HPDE6-E6E7 (cell line): Measurements from ENCODE around the gene GALK1.
"Not testable (repeated sequence)": the region's sequence is repeated elsewhere in the genome, so short reads cannot be mapped to it uniquely, and the experiment has no call there.

ENCODE experiments used
- DNase-seq: peaks from one replicate; pipeline ENCODE4 v3.0.0; 2011; ENCODE audit warnings: missing footprints; ENCODE audit errors: extremely low spot score

Gene GALK1

DNA sequence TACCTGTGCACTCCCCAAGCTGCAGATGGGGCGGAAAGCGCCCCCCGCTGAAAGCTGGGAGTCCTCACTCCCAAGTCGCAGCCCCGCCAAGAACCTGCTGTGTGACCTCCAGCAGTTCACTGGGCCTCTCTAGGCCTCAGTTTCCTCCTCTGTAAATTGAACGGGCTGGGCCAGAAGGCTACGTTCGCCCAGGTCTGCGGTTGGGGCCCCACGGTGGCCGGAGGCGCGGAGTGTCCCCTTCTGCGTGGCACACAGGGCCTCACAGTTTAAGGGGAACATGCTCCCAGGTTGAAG, 628 bp downstream of the GALK1 start:
- DNase-seq: no peak

DNA sequence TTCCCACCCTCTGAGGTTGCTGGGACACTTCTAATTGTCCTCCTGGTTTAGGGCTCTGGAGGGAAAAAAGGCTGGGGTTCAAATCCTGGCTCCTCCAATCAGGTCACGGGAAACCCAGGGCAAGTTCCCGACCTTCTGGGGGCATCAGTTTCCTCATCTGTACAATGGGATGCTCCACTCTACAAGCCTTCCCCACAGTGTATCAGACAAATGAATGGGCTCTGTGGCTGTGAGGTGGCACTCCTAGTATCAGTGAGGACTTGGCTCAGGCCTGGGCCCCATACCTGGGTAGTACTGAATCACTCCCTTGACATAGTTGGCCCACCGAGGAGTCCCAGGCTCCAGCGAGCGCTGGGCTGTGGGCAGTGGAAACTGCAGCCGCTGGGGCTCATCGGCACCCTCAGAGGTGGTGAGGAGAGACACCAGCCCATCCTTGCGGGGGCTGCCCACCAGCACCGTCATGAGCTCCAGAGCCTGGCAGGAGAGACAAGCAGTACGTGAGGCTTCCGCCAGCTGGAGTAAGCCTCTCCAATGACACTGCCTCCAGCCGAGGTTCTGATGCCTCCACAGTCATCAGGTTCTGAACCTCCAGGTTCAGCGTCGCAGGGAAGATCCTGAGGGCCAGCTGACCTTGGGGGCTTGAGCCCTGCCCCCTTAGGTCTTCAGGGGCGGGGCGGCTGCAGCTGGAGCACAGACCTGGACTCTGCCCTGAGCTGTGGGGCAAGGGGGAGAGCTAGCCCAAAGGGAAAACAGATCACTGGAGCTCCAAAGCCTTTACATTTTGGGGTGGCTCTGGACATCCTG, 1.2 kb downstream of the GALK1 start:
- DNase-seq: no peak

DNA sequence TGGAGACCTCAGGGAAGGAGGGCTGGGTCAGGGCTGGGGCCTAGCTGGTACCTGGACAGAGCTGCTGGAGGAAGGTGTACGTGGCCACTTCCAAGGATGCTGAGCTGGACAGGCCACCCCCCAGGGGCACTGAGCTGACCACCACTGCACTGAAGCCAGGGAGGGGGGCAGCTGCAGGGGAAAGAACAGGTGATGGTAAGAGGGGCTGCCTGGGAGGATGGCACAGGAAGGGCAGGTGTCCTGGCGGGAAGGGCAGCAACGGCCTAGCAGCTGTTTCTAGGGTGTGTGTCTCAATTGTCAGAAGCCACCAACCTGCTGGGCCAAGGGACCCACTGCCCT, 1.8 kb downstream of the GALK1 start:
- DNase-seq: no peak

DNA sequence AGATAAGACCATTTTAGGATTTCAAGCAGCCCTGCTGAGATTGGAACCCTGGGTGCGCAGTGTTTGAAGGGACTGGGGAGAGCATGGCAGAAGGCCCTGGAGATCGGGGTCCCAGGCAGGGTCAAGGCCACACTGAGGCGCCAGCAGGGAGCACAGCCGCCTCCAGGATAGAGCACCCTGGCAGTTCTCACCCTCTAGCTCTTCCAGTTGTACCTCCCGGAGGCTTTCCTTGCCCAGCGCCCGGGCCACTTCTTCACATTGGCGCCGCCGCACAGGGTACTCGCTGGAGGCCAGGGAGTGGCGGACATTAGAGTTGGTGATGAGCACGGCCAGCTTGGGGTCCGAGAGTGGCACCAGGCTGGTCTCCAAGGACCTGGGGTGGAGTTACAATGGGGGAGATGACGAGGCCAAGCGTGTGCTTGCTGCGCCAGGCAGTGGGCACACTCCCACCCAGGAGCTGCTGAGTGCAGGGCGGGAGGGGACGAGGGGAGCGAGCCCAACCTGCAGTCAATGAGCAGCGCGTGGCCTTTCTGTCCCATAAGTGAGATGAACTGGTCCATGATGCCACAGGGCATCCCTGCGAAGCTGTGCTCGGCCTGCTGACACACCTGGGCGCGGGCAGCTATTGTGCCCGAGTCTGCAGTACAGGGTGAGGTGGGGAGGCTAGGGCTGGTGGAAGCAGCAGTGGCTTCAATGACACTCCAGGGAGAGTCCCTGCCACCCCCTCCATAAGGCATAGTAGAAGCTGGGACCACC, 2.3 kb downstream of the GALK1 start:
- DNase-seq: no peak

DNA sequence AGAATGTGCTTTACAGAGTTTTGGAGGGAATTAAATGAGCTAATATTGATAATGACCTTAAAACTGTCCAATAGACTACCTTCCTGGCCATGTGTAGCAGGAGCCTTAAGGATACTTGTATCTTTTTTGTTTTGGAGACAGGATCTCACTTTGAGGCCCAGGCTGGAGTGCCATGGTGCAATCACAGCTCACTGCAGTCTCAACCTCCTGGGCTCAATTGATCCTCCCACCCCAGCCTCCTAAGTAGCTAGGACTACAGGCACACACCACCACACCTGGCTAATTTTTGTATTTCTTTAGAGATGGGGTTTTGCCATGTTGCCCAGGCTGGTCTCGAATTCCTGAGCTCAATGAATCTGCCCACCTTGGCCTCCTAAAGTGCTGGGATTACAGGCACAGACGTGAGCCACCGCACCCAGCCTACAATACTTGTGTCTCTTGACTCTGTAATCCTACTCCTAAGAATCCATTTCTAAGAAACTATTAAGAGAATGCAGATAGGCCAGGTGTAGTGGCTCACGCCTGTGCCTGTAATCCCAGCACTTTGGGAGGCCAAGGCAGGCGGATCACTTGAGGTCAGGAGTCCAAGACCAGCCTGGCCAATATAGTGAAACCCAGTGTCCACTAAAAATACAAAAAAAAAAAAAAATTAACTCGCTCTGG, 4.9 kb downstream of the GALK1 start:
- not testable (repeated sequence) for DNase-seq

DNA sequence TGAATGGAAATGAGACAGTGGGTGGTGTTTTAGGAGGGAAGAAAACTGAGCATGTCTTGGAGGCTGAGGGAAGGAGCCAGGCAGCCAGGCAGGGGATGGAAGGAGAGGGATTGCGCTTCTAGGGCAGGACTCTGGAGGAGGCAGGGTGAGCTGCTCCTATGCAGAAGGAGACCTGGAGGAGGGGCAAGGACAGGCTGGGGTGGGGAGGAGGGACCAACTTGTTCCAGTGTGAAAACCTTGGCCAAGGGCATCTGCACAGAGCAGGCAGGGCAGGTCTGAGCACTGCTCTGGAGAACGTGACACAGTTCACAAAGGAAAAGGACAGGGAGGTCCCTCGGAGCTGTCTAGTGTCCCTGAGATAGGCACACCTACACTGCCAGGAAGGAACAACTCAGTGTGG, 5.5 kb downstream of the GALK1 start:
- no peak for DNase-seq

DNA sequence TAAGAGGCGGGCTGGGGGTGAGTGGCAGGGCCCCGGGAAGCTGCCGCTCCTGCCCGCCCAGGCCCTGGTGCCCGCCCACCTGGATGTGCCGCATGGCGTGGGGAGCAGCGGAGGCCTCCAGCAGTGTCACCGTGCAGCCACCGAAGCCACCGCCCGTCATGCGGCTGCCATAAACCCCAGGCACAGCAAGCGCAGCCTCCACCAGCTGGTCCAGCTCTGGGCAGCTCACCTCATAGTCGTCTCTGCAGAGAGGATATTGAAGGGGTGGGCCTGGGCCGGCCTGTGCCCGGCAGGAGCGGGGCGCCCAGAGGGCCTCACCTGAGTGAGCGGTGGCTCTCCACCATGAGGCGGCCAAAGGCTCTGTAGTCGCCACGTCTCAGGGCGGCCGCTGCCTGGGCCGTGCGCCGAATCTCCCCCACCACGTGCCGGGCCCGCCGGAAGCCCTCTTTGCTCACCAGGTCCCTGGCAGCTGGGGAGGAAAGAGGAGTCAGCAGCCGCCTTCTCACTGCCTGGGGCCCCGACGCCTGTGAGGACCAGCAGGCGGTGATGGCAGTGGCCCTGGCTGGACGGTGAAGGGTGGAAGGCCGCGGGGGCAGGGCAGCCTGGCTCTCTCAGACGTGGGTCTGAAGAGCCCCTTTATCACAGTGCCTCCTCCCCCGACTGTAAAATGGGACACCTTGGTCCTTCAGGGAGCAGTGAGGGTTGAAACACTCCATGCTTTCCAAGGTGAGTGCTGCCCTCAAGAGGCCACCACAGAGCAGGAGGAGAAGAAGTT, 6.7 kb downstream of the GALK1 start:
- DNase-seq: no peak

DNA sequence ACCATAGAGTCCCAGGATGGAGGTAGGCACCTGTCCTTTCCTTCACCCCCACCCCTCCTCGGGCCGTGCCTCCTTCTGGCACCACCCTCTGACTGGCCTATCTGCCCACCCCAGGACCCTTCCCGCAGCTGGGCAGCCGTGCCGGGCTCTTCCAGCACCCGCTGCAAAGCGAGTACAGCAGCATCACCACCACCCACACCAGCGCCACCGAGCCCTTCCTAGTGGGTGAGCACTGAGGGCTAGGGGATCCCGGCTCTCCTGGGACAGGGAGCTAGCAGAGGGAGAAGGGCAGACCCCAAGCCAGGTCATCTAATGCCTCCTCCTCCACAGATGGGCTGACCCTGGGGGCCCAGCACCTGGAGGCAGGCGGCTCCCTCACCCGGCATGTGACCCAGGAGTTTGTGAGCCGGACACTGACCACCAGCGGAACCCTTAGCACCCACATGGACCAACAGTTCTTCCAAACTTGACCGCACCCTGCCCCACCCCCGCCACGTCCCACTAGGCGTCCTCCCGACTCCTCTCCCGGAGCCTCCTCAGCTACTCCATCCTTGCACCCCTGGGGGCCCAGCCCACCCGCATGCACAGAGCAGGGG, 7.8 kb downstream of the GALK1 start:
- DNase-seq: no peak

DNA sequence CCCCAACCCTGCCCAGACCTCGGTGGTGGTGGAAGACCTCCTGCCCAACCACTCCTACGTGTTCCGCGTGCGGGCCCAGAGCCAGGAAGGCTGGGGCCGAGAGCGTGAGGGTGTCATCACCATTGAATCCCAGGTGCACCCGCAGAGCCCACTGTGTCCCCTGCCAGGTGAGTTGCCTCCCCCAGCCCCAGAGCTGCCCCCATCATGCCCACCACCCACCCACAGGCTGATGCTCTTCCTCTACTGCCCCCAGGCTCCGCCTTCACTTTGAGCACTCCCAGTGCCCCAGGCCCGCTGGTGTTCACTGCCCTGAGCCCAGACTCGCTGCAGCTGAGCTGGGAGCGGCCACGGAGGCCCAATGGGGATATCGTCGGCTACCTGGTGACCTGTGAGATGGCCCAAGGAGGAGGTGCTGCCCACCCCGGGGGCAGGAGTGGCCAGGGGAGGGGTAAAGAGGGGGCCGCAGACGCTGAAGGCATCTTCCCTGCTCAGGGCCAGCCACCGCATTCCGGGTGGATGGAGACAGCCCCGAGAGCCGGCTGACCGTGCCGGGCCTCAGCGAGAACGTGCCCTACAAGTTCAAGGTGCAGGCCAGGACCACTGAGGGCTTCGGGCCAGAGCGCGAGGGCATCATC, 8.4 kb downstream of the GALK1 start:
- DNase-seq: no peak

DNA sequence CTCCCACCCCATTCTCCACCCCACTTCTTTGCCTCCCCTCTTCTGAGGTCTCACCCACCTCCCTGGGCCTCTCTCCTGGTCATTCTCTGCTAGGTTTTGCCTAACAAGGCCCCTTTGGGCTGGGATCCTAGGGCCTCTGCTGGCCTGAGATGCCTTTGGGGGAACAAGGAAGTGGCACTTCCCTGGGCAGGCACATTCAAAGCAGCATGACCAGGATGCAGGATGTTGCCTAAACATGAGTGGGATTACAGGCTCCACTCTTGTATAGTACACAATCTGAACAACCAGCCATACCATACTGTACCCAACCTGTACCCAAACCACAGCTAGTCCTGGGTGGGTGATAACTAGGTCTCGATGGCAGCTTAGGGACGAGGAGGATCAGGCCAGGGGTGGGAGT, 9.0 kb downstream of the GALK1 start:
- DNase-seq: no peak

DNA sequence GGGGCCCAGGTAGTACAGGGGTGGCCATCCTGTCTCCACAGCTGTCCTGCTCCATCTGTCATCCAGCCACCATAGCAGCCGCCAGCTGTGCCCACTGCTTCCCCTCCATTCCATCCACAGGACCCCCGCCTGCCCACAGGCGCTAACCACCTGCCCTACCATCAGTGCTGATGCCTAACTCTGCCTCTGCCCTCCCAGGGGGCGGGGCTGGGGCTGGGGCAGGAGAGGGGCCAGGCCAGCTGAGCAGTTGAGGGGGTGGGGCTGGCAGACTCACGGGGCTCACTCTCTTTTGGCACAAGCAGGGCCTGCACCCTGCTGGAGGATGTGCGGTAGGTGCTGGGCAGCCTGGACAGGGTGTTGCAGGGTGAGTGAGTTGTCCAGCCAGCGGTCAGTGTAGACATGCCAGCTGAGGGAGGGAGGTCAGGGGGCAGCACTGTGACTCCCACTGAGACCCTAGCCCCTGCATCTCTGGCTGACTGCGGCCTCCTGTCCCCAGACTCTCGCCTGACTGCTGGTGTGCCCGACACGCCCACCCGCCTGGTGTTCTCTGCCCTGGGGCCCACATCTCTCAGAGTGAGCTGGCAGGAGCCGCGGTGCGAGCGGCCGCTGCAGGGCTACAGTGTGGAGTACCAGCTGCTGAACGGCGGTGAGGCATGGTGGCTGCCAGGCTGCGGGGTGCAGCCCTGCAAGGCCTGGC, 9.6 kb downstream of the GALK1 start:
- DNase-seq: no peak

DNA sequence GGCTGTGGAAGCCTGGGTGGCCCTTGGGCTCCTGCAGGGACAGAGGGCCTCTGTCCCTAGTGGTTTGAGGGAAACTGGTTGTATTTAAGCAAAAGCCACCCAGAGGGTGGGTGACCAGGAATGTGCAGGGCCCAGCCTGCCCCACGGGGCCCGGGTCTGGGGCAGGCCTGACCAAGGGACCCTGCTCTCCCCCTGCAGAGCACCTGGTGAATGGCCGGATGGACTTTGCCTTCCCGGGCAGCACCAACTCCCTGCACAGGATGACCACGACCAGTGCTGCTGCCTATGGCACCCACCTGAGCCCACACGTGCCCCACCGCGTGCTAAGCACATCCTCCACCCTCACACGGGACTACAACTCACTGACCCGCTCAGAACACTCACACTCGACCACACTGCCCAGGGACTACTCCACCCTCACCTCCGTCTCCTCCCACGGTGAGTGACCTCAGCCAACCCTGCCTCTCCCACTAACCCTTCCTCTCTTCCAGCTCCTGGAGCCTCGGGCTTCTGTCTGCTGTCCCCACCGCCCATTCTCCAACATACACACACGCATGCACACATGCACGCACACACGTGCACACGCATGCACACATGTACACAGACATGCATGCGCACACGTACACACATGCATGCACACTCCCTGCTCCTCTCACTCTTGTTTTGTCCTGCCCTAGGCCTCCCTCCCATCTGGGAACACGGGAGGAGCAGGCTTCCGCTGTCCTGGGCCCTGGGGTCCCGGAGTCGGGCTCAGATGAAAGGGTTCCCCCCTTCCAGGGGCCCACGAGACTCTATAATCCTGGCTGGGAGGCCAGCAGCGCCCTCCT, 10.4 kb downstream of the GALK1 start:
- DNase-seq: no peak

DNA sequence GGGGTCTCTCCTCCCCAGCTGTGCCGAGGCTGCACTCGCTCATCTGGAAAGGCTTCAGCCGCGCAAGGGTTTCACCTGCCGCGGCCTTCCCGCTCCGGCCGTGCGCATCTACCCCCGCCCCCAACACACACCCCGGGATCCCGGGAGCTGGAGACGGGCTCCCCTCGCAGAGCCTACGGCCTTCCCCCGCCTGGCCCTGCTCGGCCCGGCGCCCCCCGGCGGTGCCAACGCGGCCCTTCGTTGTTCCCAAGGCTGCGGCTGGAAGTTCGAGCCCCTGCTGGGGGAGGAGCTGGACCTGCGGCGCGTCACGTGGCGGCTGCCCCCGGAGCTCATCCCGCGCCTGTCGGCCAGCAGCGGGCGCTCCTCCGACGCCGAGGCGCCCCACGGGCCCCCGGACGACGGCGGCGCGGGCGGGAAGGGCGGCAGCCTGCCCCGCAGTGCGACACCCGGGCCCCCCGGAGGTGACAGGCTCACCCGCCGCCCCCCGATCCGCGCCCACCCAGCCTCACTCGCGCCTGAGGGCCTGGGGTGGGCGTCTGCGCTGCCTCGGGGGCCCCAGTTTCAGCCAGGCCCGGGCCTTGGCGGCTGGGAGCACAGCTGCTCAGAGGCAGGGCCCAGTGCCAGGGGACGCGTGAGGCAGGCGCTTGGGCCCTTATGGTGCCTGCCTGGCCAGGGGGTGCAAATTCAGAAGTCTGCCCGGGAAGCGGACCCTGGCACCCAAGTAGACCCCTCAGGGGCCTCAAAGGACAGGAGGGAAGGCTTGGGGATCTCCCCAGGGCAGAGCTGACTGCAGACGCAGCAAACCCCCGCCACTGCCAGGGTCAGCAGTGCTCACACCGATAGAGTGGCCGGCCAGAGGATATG, 11.2 kb downstream of the GALK1 start:
- no peak for DNase-seq

DNA sequence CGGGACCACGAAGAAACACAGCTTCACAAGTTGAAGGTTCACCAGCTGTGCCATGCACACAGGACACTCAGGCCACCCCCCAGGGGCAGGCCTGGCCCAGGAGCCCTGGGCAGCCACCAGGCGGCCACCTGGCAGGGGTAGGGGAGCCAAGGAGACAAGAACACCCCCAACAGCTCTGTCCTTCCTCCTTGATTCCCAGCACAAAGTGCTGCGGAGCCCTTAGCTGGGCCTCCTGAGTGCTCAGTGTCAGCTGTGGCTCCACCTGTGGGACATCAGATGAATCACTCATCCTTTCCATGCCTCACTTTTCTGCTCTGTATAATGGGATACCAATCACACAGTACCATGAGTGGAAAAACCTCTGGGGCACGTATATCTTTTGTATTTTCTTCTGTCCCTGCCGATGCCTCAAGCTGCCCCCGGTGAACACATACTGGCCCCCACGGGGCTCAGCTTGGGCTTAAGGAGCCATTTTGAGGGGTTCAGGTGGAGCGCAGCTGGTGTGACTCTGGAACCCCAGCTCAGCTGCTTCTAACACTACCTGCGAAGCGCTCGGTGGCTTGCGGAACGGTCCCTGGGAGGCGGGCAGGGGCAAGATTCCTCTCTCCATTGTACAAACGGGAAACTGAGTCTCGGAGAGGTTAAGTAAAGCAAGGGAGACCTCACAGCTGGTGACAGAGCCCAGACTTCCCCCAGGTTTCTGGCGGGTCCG, 12.0 kb downstream of the GALK1 start:
- no peak for DNase-seq

DNA sequence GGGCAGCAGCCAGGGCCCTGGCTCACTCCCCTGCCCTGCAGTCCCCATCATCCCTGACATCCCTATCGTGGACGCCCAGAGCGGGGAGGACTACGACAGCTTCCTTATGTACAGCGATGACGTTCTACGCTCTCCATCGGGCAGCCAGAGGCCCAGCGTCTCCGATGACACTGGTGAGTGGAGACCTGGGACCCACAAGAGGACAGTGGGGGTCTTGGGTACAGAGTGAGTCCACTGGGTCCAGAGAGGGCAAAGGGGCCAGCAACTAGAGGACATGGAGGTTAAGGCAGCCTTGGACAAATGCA, 12.6 kb downstream of the GALK1 start:
- DNase-seq: no peak

DNA sequence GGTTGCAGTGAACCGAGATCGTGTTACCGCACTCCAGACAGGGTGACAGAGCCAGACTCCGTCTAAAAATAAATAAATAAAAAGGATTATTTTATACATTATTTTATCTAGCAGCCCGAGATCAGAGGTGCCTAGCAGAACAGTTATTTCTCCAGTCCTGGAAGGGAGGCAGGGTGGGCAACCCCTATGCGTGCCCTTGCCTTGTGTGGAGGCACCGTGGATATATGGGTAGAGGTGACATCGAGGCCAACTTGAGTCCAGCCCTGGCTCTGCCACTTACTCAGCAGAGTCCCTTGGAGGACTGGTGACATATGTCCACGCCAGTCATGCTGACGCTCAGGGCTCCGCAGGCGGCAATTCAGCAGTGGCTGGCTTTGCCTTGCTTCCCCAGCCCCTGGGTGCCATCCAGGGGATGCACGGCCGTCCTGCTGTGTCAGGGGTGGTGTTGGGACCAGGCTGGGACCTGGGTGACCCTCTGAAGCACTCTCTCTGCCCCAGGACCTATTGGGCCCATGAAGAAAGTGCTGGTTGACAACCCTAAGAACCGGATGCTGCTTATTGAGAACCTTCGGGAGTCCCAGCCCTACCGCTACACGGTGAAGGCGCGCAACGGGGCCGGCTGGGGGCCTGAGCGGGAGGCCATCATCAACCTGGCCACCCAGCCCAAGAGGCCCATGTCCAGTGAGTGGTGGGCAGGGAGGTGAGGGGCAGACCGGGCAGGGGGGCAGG, 13.2 kb downstream of the GALK1 start:
- DNase-seq: no peak

DNA sequence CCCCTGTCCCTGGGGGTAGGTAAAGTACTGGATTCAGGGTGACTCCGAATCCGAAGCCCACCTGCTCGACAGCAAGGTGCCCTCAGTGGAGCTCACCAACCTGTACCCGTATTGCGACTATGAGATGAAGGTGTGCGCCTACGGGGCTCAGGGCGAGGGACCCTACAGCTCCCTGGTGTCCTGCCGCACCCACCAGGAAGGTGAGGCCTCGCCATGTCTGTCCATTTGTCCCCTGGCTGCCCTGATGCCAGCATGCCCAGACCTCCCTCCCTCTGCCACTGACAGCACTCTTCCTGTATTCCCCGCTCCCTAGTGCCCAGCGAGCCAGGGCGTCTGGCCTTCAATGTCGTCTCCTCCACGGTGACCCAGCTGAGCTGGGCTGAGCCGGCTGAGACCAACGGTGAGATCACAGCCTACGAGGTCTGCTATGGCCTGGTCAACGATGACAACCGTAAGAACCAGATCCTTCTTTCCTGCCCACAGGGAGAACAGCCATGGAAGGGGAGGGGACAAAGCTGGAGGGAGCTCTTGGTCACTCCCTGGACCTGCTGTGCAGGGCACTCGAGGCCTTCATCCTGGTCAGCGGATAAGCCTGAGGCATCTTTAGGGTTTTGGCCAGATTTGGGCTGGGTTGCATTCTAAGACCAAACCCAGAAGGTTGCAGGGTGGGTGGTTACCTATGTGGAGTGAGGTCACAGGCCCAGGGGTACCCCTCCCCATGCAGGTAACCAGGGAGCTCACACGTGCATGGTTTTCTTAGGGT, 14.2 kb downstream of the GALK1 start:
- DNase-seq: no peak
